SK-N-MC (cell line): ENCODE results near the gene CFAP53.

Experiments used
- DNase-seq: peaks from one replicate; pipeline ENCODE4 v3.0.0-alpha.2; 2011; ENCODE audit warnings: low read depth, low spot score
- H3K27ac ChIP-seq: fragments of 200-600 bp; sonication (generic); 2 replicates; pipeline ENCODE4 v1.5.1; 2016; ENCODE audit warnings: mixed run types
- H3K36me3 ChIP-seq: fragments of 200-600 bp; sonication (generic); 2 replicates; pipeline ENCODE4 v1.6.1; 2017; ENCODE audit warnings: antibody characterized with exemption, low read length, mixed read lengths; ENCODE audit not compliant: insufficient read depth
- H3K4me3 ChIP-seq: fragments of 200-600 bp; sonication (generic); 2 replicates; pipeline ENCODE4 v1.5.1; 2016
- H3K9ac ChIP-seq: fragments of 200-600 bp; sonication (generic); 2 replicates; pipeline ENCODE4 v1.8.0; 2017; ENCODE audit warnings: mixed run types, mixed read lengths; ENCODE audit not compliant: insufficient read length
- H3K9me3 ChIP-seq: fragments of 200-600 bp; sonication (generic); 2 replicates; pipeline ENCODE4 v1.6.1; 2017; ENCODE audit warnings: low read depth, mild to moderate bottlenecking, antibody characterized with exemption, low read length, moderate library complexity, mixed read lengths
- EZH2 ChIP-seq: fragments of 200-600 bp; sonication (generic); IDR thresholded peaks from one replicate; pipeline ENCODE4 v1.6.1; 2017; ENCODE audit warnings: antibody characterized with exemption
- FOXP2 ChIP-seq: optimal IDR thresholded peaks from 2 replicates; pipeline ENCODE3; 2011; ENCODE audit warnings: mild to moderate bottlenecking, moderate library complexity; ENCODE audit not compliant: insufficient read depth; ENCODE audit errors: extremely low read length, control extremely low read depth
- POLR2AphosphoS5 ChIP-seq: IDR thresholded peaks from 2 replicates; pipeline ENCODE4 v1.6.1; 2012; ENCODE audit warnings: mild to moderate bottlenecking, low read depth, low read length, borderline replicate concordance

CFAP53 gene

DNA sequence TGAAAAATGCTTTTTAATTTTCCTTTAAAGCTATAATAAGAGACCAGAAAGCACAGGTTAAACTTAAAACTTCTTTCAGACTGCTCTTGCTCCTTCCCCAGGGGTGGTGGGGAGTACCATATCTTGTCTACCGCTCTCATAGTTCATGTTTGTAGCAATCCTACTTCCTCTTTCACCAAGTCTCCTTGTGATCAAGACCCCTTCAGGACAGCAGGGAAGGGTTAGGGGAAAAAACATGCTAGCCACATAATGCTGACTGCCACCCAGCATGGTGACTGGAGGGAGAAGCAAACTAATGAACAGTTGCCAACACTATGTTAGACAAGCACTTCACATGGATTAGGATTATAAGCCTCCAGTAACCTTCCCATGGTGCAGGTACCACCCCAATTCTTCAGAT lies 79.9 kb downstream of the CFAP53 start:
- DNase-seq = no peak
- Histone ChIP-seq H3K9ac (no peak overlapping the region), H3K36me3 (no peaks in the 10 kb centered on the region), H3K9me3 (no peaks in the 10 kb centered on the region), H3K27ac (no peak overlapping the region), H3K4me3 (no peak overlapping the region)
- TF ChIP-seq POLR2AphosphoS5 = no peak
- TF ChIP-seq EZH2 = no peak
- TF ChIP-seq FOXP2 = no peak

DNA sequence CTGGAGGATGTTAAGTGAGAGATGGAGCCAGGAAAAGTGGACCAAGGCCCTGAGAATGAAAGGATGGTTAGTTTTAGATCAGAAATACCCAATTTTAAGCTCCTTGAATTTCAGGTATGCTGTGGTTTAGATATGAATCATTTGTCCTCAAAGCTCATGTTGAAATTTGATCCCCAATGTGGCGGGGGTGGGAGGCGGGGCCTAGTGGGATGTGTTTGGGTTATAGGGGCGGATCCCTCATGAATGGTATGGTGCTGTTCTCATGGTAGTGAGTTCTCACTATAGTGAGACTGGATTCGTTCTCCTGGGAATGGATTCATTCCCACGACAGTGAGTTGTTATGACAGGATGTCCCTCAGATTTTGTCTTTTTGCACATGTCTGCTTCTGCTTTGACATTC lies 82.7 kb downstream of the CFAP53 start:
- Histone ChIP-seq H3K9ac (no peak overlapping the region), H3K4me3 (no peak overlapping the region), H3K27ac (no peak overlapping the region), H3K36me3 (no peaks in the 10 kb centered on the region), H3K9me3 (no peaks in the 10 kb centered on the region)
- no peak for TF ChIP-seq FOXP2
- TF ChIP-seq EZH2 = no peak
- no peak for TF ChIP-seq POLR2AphosphoS5
- no peak for DNase-seq

DNA sequence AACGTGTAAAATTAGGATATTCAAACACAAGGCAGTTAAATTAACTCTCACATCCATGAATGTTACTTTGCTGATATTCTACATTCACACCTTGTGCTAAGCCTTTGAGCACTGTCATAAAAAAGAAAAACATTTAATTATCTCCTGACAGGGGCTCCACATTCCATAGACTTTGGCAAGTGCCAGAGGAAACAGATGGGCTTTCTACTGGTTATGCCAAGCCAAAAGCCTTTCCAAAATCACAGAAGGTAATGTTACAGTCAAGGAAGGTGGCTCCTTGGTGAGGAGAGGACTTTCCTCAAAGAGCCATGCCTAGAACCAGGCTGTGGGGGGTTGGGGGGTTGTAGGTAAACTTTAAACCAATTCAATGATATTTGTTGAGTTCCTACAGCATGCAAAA lies 83.8 kb downstream of the CFAP53 start:
- H3K36me3 ChIP-seq = no peaks in the 10 kb centered on the region

GRCh38 chr18:50181590-50181989 lies 84.7 kb downstream of the CFAP53 start:
- DNase-seq = no peak
- Histone ChIP-seq H3K4me3 (no peak overlapping the region), H3K9me3 (no peaks in the 10 kb centered on the region), H3K36me3 (no peaks in the 10 kb centered on the region), H3K9ac (no peak overlapping the region), H3K27ac (no peak overlapping the region)
- TF ChIP-seq EZH2 (no peak), FOXP2 (no peak), POLR2AphosphoS5 (no peak)

More for the DNA sequence above, 83.8 kb downstream of the CFAP53 start:
- no peak for TF ChIP-seq FOXP2
- no peak for TF ChIP-seq POLR2AphosphoS5
- no peak for TF ChIP-seq EZH2
- Histone ChIP-seq H3K9ac (no peak overlapping the region), H3K27ac (no peak overlapping the region), H3K9me3 (no peaks in the 10 kb centered on the region), H3K4me3 (no peak overlapping the region)
- no peak for DNase-seq

DNA sequence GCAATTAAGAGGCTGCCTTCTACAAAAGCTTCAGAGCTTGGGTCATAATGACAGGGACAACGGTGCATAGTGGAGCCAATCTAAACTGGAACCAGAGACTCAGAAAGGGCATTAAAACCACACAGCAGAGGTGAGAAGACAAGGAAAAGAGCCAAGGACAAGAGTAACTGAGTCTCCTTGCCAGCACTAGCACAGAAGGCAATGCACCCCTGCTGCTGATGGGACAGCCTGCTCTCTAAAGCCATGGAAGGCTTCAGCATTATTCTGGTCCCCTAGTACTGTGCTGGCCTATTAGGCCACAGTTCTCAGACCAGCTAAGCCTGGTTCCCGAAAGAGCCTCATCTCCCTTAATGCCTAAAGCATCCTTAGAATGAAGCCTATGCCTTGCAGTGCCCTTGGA lies 86.8 kb downstream of the CFAP53 start:
- H3K36me3 ChIP-seq = no peaks in the 10 kb centered on the region
- H3K27ac ChIP-seq = no peak overlapping the region
- no peak overlapping the region for H3K4me3 ChIP-seq
- H3K9me3 ChIP-seq = no peaks in the 10 kb centered on the region
- H3K9ac ChIP-seq = no peak overlapping the region
- no peak for DNase-seq
- no peak for TF ChIP-seq POLR2AphosphoS5

- Histone ChIP-seq H3K36me3 (no peaks in the 10 kb centered on the region), H3K9me3 (no peaks in the 10 kb centered on the region), H3K4me3 (no peak overlapping the region), H3K9ac (no peak overlapping the region), H3K27ac (no peak overlapping the region)
- no peak for DNase-seq
- TF ChIP-seq POLR2AphosphoS5 = no peak
- TF ChIP-seq EZH2 = no peak
- TF ChIP-seq FOXP2 = no peak
Observed at GRCh38 chr18:50177294-50177992, 88.9 kb downstream of the CFAP53 start.
